ENCODE results near the gene ADGRL3.

ADGRL3 gene

DNA sequence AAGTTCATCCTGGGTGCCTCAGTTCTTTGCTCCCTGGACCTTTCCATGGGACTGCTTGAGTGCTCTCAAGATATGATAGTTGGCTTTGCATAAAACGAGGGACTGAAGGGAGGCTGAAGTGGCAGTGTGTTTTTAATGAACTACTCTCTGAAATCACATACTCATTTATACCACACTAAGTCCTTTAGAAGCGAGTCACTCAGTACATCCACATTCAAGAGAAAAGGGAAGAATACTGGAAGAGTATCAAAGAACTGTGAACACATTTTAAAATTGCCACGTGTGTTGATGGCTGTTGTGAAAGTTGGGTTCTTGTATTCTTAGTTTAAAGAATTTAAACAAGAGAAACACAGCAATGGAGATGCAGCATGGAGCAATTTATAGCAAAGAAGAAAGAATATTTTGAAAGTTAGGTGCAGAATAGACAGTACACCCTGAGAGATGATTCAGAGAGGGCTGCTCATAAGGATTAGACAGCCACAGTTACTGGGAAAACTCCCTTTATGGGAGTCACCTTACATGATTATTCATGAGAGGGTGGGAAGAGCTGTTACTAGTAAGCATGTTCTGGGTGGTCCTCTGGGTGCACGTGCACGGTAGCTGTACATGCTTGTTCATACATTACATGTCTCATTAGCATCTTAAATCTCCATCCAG lies 380.7 kb downstream of the ADGRL3 start:
- no peak for DNase-seq (ENCODE audit: low read depth)
- H3K4me3 ChIP-seq (ENCODE audit: control insufficient read depth, low read depth, low read length), result no peak overlapping the region
- TF ChIP-seq, protein P1, sequence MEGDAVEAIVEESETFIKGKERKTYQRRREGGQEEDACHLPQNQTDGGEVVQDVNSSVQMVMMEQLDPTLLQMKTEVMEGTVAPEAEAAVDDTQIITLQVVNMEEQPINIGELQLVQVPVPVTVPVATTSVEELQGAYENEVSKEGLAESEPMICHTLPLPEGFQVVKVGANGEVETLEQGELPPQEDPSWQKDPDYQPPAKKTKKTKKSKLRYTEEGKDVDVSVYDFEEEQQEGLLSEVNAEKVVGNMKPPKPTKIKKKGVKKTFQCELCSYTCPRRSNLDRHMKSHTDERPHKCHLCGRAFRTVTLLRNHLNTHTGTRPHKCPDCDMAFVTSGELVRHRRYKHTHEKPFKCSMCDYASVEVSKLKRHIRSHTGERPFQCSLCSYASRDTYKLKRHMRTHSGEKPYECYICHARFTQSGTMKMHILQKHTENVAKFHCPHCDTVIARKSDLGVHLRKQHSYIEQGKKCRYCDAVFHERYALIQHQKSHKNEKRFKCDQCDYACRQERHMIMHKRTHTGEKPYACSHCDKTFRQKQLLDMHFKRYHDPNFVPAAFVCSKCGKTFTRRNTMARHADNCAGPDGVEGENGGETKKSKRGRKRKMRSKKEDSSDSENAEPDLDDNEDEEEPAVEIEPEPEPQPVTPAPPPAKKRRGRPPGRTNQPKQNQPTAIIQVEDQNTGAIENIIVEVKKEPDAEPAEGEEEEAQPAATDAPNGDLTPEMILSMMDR (conservative IDR thresholded peaks at IDR 0.05; ENCODE audit: control insufficient read depth, insufficient read depth, low read depth, low read length), result no peak

DNA sequence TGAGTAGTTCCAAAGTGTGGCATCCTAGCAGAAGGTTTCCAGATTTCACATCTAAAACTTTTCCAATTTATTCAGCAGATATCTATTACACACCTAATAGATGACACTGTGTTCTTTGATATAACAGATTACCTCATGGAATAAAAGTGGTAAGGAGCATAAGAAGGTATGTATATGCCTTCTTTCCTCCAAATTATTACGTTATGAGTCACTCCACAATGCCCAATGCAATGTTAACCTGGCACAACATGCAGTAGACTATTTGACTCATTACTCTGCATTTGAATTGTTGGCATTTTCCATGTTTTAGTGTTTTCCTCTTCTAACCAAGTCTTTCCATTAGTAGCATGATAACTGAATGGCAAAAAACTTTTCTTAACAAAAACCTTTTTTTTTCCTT lies 383.6 kb downstream of the ADGRL3 start:
- TF ChIP-seq, protein P1 (conservative IDR thresholded peaks at IDR 0.05; ENCODE audit: control insufficient read depth, insufficient read depth, low read depth, low read length), result no peak
- no peak overlapping the region for H3K4me3 ChIP-seq (ENCODE audit: control insufficient read depth, low read depth, low read length)
- no peak for DNase-seq (ENCODE audit: low read depth)

DNA sequence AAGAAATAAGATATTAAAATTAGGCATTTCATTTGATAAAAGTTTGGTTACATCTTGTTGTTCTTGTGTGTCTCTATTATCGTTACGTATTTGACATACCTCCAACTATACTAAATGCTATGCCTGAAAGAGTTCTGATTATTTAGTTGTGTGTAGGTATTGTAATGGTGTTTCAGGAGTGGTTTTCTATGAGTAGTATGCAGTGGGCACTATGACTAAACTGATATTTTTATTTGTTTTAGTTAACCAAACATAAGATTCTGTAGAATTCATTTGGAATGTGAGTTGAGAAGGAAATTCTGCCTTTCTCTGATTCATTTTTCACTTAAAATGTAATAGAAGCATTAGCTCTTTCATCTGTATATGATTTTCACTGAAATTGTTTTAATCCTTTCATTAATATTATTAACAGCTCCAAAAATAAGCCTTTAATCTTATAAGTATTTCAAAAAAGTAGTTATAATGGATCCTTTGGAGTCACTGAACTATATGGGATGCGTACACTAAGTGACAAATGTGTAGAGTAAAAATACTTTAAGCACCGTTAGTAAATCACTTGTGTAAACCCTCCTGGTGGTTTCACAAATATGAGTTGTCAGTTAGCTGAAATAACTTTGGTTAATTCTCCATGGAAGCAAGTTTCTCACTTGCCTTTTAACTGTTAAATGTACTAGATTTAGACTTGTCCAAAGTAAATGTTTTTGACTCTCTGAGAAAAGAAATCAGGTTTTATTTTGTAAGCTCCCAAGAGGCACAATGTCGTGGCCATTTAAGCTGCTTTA lies 388.7 kb downstream of the ADGRL3 start:
- H3K4me3 ChIP-seq (ENCODE audit: control insufficient read depth, low read depth, low read length), result no peak overlapping the region
- TF ChIP-seq, protein P1 (conservative IDR thresholded peaks at IDR 0.05; ENCODE audit: control insufficient read depth, insufficient read depth, low read depth, low read length), result no peak
- DNase-seq (ENCODE audit: low read depth), result no peak

DNA sequence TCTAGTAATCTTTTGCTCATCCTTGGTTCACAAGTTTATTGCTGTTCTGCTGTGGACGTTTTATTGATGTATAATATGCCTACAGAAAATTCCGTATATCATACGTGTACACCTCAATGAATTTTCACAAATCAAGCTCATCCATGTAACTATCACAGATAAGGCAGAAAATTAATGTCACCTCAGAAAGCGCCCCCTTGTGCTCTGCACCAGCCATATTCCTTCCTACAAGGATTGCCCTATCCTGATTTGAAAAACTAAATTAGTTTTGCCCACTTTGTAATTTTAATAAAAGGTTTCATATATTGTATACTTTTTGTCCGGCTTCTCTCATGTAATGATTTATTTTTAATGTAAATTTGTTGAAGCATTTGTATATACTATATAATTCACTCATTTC lies 390.8 kb downstream of the ADGRL3 start:
- H3K4me3 ChIP-seq (ENCODE audit: control insufficient read depth, low read depth, low read length), result no peak overlapping the region
- no peak for DNase-seq (ENCODE audit: low read depth)
- TF ChIP-seq, protein P1 (conservative IDR thresholded peaks at IDR 0.05; ENCODE audit: control insufficient read depth, insufficient read depth, low read depth, low read length), result no peak

DNA sequence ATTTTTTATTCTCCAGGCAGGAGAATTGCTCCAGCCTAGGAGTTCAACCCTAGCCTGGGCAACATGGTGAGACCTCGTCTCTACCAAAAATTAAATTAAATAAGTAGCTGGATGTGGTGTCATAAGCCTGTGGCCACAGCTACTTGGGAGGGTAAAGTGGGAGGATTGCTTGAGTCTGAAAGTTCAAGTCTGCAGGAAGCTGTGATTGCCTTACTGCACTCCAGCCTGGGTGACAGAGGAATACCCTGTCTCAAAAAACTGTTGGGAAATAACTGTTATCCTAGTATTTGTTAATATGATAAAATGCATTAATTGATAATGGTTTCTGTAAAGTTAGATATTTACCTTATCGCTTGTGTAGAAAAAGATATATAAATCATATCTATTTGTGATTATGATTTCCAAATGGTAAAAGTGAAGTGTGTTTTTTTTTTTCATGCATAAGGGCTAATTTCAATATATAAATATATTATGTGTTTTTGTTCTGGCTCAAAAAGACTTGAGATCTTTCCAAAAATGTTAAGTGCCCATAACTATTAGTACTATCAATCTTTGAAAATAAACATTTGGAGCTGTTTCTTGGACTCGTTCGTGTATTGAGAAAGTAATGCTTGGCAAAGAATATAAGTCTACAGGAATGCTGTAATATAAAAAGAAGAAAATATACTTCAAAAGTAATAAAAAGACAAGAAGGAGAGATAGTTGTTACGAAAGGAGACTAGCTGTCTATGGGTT lies 396.6 kb downstream of the ADGRL3 start:
- DNase-seq (ENCODE audit: low read depth), result no peak
- H3K4me3 ChIP-seq (ENCODE audit: control insufficient read depth, low read depth, low read length), result no peak overlapping the region
- TF ChIP-seq, protein P1 (conservative IDR thresholded peaks at IDR 0.05; ENCODE audit: control insufficient read depth, insufficient read depth, low read depth, low read length), result no peak

DNA sequence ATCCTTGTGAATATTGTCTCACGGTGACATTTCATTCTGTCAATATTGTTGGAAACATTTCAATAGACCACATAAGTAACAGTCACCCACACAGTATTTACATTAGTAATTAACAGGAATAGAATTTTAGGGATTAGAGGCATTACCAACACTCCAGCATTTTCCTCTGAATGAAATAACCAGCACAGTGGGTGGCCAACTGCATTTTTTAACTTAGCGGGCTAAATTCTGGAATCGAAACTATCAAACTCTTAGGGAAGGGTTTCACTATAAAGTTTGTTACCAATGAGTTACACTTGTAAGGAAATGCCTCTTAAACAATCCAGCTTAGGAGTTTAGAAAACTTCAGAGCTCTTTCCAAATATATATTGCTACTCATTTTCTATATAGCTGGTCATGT lies 403.0 kb downstream of the ADGRL3 start:
- TF ChIP-seq, protein P1 (conservative IDR thresholded peaks at IDR 0.05; ENCODE audit: control insufficient read depth, insufficient read depth, low read depth, low read length), result no peak
- H3K4me3 ChIP-seq (ENCODE audit: control insufficient read depth, low read depth, low read length), result no peak overlapping the region
- DNase-seq (ENCODE audit: low read depth), result no peak
